Measurements from ENCODE around the gene NUP205. TPM values are rescaled to one million over a fixed set of nuclear protein-coding genes. Genes with fewer than 3 reads are reported as not detected.

Gene NUP205
- total and polyA plus RNA-seq, 2 experiments from 2014 or later: 15.2 to 44.6 TPM

- Histone ChIP-seq H3K79me2 (peaks cover 7% of the 10 kb centered on the region), H3K9me2 (replicated peaks; ENCODE audit: insufficient read depth) (no peaks in the 10 kb centered on the region), H3K9me3 (ENCODE audit: low read depth) (no peaks in the 10 kb centered on the region), H3K4me1 (ENCODE audit: insufficient read depth) (no peaks in the 10 kb centered on the region), H4K20me1 (ENCODE audit: insufficient read depth, poor library complexity, severe bottlenecking) (no peaks in the 10 kb centered on the region), H3K36me3 (replicated peaks; ENCODE audit: insufficient read depth, low read depth) (no peaks in the 10 kb centered on the region), H3K27me3 (no peaks in the 10 kb centered on the region), H2AFZ (no peak overlapping the region), H3K27ac (no peak overlapping the region), H3K4me3 (no peak overlapping the region), H3K4me2 (no peak overlapping the region)
- no peak for TF ChIP-seq EZH2 (IDR thresholded peaks at IDR 0.05; ENCODE audit: borderline replicate concordance)
- no peak for TF ChIP-seq EZH2phosphoT487 (IDR thresholded peaks at IDR 0.05; ENCODE audit: low read depth, severe bottlenecking, unreplicated experiment)
- TF ChIP-seq, protein P1, sequence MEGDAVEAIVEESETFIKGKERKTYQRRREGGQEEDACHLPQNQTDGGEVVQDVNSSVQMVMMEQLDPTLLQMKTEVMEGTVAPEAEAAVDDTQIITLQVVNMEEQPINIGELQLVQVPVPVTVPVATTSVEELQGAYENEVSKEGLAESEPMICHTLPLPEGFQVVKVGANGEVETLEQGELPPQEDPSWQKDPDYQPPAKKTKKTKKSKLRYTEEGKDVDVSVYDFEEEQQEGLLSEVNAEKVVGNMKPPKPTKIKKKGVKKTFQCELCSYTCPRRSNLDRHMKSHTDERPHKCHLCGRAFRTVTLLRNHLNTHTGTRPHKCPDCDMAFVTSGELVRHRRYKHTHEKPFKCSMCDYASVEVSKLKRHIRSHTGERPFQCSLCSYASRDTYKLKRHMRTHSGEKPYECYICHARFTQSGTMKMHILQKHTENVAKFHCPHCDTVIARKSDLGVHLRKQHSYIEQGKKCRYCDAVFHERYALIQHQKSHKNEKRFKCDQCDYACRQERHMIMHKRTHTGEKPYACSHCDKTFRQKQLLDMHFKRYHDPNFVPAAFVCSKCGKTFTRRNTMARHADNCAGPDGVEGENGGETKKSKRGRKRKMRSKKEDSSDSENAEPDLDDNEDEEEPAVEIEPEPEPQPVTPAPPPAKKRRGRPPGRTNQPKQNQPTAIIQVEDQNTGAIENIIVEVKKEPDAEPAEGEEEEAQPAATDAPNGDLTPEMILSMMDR (IDR thresholded peaks at IDR 0.05; ENCODE audit: poor library complexity): no peak
- 97% methylated on average over 3 of the region's 3 CpGs for WGBS (ENCODE audit: low lambda C conversion rate, missing lambda C conversion rate)
- no peak for DNase-seq (ENCODE audit: low spot score)
Observed at GRCh38 chr7:135682191-135682590, 124.5 kb downstream of the NUP205 start.

GRCh38 chr7:135683609-135684008, 125.9 kb downstream of the NUP205 start:
- Histone ChIP-seq H3K27ac (no peak overlapping the region), H3K79me2 (no peaks in the 10 kb centered on the region), H3K27me3 (no peaks in the 10 kb centered on the region), H3K36me3 (replicated peaks; ENCODE audit: insufficient read depth, low read depth) (no peaks in the 10 kb centered on the region), H2AFZ (no peak overlapping the region), H3K9me2 (replicated peaks; ENCODE audit: insufficient read depth) (no peaks in the 10 kb centered on the region), H3K9me3 (ENCODE audit: low read depth) (no peaks in the 10 kb centered on the region), H3K4me3 (no peak overlapping the region), H4K20me1 (ENCODE audit: insufficient read depth, poor library complexity, severe bottlenecking) (no peaks in the 10 kb centered on the region), H3K4me2 (no peak overlapping the region), H3K4me1 (ENCODE audit: insufficient read depth) (no peaks in the 10 kb centered on the region)
- WGBS (ENCODE audit: low lambda C conversion rate, missing lambda C conversion rate): 93% methylated on average over 3 of the region's 3 CpGs
- DNase-seq (ENCODE audit: low spot score): no peak
- TF ChIP-seq EZH2phosphoT487 (IDR thresholded peaks at IDR 0.05; ENCODE audit: low read depth, severe bottlenecking, unreplicated experiment) (no peak), EZH2 (IDR thresholded peaks at IDR 0.05; ENCODE audit: borderline replicate concordance) (no peak)
- TF ChIP-seq, protein P1 (IDR thresholded peaks at IDR 0.05; ENCODE audit: poor library complexity): no peak

GRCh38 chr7:135684136-135684535, 126.4 kb downstream of the NUP205 start:
- Histone ChIP-seq H3K9me3 (ENCODE audit: low read depth) (no peaks in the 10 kb centered on the region), H3K36me3 (replicated peaks; ENCODE audit: insufficient read depth, low read depth) (no peaks in the 10 kb centered on the region), H3K4me1 (ENCODE audit: insufficient read depth) (no peaks in the 10 kb centered on the region), H4K20me1 (ENCODE audit: insufficient read depth, poor library complexity, severe bottlenecking) (no peaks in the 10 kb centered on the region), H2AFZ (no peak overlapping the region), H3K79me2 (no peaks in the 10 kb centered on the region), H3K4me2 (no peak overlapping the region), H3K27ac (no peak overlapping the region), H3K4me3 (no peak overlapping the region), H3K27me3 (no peaks in the 10 kb centered on the region), H3K9me2 (replicated peaks; ENCODE audit: insufficient read depth) (no peaks in the 10 kb centered on the region)
- DNase-seq (ENCODE audit: low spot score): no peak
- WGBS (ENCODE audit: low lambda C conversion rate, missing lambda C conversion rate): 54% methylated on average over 3 of the region's 3 CpGs
- TF ChIP-seq EZH2 (IDR thresholded peaks at IDR 0.05; ENCODE audit: borderline replicate concordance): no peak
- TF ChIP-seq, protein P1 (IDR thresholded peaks at IDR 0.05; ENCODE audit: poor library complexity): no peak

DNA sequence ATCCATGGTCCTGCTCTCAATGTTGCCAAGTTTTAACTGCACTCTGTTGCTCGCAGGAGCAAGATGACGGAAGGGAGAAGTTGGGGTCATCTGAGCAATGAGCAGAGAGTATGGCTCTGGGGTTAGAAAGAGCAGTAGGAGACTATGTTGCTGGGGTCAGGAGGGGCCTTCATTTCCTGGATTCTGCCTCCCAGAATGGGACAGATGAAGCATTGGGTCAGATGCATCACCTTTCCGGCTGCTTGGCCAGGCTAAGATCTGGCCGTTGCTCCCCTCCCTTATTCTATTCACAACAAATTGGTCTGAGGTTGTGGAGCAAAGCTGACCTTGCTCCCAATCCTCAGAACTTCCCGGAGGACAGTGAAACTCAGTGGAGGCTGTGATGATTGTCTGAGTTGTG, 127.0 kb downstream of the NUP205 start:
- H3K9me2 ChIP-seq (replicated peaks; ENCODE audit: insufficient read depth): no peaks in the 10 kb centered on the region
- no peaks in the 10 kb centered on the region for H3K79me2 ChIP-seq
- H3K27ac ChIP-seq: no peak overlapping the region
- WGBS (ENCODE audit: low lambda C conversion rate, missing lambda C conversion rate): 97% methylated on average over 5 of the region's 5 CpGs
- no peak overlapping the region for H2AFZ ChIP-seq
- no peak for TF ChIP-seq EZH2 (IDR thresholded peaks at IDR 0.05; ENCODE audit: borderline replicate concordance)
- TF ChIP-seq EZH2phosphoT487 (IDR thresholded peaks at IDR 0.05; ENCODE audit: low read depth, severe bottlenecking, unreplicated experiment): no peak
- TF ChIP-seq, protein P1 (IDR thresholded peaks at IDR 0.05; ENCODE audit: poor library complexity): no peak
- H4K20me1 ChIP-seq (ENCODE audit: insufficient read depth, poor library complexity, severe bottlenecking): no peaks in the 10 kb centered on the region
- no peaks in the 10 kb centered on the region for H3K9me3 ChIP-seq (ENCODE audit: low read depth)
- H3K4me2 ChIP-seq: no peak overlapping the region
- no peaks in the 10 kb centered on the region for H3K27me3 ChIP-seq
- H3K4me3 ChIP-seq: no peak overlapping the region
- no peaks in the 10 kb centered on the region for H3K4me1 ChIP-seq (ENCODE audit: insufficient read depth)
- H3K36me3 ChIP-seq (replicated peaks; ENCODE audit: insufficient read depth, low read depth): no peaks in the 10 kb centered on the region
- DNase-seq (ENCODE audit: low spot score): no peak

All from hepatocyte (in vitro differentiated cells).